GM19239 (cell line): ENCODE data around the gene PFN3.

Source experiments
- DNase-seq: peaks from one replicate; pipeline ENCODE4 v3.0.0; 2011; ENCODE audit warnings: low spot score; ENCODE audit not compliant: insufficient read length
- FAIRE-seq: peaks from 2 replicates; lab custom pipeline; 2011; peaks lifted over from hg19 to GRCh38; lab: Jason Lieb, UNC

PFN3 gene

DNA sequence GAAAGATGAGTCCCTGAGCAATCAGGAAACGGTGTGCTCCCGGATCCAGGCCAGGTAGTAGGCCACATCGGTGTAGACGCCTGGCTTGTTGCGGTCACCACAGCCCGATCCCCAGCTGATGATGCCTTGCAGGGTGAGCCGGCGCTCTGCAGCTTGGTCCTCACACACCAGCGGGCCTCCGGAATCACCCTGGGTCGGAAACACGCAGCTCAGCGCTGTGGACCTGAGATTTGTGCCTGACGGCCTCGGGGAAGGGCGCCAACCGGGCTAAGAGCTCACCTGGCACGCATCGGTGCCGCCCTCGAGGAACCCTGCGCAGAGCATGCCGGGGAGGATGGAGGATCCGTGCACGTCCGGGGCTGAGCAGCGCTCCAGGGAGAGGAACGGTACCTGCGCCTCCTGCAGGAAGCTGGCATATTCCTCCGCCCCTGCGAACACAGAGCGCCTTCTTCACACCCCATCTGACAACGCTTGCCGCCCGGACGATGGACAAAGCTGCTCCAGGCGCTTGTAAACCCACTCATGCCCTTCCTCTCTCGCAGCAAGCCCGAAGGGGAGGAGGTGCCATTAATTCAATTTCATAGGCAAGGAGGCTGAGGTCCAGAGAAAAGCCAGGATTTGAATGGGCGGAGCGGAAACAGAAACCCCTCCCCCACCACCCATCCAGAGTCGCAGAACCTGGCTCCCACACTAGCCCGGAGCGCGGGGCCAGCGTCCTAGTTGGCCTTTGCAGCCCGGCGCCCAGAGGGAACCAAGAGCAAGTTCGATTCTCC lies 2.0 kb upstream of the PFN3 start:
- DNase-seq (peak; percentile 89), FAIRE-seq (peak; percentile 81)

DNA sequence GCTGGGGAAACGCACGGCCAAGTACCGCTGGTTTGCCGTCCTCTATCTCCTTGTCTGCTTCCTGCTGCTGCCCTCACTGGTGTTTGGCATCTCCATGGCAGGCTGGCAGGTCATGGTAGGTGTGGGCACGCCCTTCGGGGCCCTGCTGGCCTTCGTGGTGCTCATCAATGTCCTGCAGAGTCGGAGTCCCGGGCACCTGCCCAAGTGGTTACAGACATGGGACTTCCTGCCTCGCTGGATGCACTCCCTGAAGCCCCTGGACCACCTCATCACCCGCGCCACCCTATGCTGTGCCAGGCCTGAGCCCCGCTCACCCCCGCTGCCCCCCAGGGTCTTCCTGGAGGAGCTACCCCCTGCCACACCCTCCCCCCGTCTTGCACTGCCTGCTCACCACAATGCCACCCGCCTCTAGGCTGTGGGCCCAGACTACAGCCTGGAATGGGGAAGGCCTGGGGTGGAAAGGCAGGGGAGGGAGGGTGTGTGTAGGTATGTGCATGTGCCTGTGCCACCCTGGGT lies 2.5 kb downstream of the PFN3 start:
- DNase-seq (no peak), FAIRE-seq (no peak)

GRCh38 chr5:177396807-177397206 lies 3.7 kb downstream of the PFN3 start:
- FAIRE-seq, result no peak

DNA sequence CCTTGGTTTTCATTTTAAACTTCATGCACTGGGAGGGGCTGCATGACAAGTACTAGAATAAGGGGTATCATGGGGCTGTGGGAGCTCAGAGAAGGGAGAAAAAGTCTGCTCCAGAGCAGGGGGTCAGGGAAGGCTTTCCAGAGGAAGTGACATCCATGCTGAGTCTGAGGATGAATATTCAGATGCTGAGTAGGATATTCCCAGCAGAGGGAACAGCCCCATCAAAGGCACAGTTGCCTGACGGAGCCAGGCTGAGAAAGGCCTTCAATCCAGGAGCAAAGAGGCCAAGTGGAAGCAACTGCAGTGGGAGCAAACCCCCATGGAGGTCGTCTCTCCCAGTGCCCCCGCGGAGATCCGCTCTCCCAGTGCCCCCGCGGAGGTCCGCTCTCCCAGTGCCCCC lies 4.4 kb downstream of the PFN3 start:
- DNase-seq (no peak), FAIRE-seq (no peak)

More at GRCh38 chr5:177396807-177397206, 3.7 kb downstream of the PFN3 start:
- no peak for DNase-seq

GRCh38 chr5:177393990-177394389 lies 6.5 kb downstream of the PFN3 start:
- FAIRE-seq (no peak), DNase-seq (no peak)

DNA sequence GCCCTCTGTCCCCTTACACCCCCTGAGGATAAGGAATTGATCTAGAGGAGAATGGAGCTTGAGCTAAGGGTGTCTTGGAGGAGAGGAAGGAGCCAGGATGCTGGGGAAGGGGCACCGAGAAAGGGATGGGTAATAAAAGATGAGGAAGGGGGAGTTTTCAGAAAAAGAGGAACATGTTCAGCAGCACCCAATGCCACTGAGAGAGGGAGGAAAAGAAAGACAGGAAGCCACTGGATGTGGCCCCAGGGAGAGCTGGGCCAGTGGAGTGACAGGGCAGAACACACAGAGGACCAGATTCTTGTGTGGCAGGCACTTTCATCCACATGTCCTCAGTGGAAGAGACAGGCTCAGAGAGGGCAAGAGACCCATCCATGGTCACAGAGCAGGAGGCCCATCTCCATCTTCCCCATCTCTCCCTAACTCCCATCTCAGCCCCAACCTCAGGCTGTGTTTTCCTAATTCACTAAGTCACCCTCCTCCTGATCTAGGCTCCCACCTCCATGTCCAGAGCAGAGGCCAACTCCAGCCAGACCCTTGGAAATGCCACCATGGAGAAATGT lies 7.2 kb downstream of the PFN3 start:
- DNase-seq (no peak), FAIRE-seq (no peak)

GRCh38 chr5:177392765-177393164 lies 7.7 kb downstream of the PFN3 start:
- DNase-seq (no peak), FAIRE-seq (no peak)

- DNase-seq (peak; percentile 94), FAIRE-seq (peak; percentile 98)
Measured at GRCh38 chr5:177390363-177391300, 9.8 kb downstream of the PFN3 start.

GRCh38 chr5:177389241-177390169 lies 11.0 kb downstream of the PFN3 start:
- DNase-seq (no peak), FAIRE-seq (peak; percentile 72)

DNA sequence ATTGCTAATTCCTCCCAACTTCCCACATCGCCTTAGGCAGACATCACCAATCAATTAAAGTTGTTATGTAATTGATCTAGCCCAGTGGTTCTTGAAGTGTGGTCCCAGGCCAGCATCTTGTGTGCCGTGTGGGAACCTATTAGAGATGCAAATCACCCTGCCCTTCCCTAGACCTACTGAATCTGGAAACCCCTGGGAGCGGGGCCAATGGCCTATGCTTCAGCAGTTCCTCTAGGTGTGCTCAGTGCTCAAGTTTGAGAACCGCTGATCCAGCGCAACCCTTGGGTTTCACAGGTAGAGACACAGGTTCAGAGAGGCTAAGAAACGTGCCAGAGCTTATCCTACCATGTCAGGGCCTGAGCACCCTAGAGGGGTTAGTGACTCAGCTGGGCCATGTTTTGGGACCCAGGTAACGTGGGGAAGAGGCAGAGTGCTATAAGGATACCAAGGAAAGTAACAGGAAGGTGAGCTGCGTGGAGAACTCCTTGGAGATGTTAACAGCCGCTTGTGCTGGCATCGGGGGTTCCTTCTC lies 11.9 kb downstream of the PFN3 start:
- DNase-seq, result no peak
- FAIRE-seq, result no peak

DNA sequence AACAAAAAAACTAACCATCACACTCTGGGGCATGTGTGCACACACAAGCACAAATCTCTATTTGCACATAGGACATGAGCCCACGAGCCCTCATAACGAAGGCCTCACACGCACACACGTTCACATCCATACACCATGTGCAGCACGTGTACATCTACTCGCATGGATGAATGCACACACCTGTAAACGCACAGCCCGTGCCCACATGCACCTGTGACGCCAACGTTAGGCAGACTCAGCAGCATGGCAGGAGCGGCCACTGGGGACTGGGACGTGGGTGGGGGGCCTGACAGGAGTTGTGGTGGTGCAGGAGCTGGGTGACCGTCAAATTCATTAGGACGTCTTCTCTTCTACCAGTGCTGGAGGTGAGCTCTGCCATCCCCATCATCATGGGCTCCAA lies 13.1 kb downstream of the PFN3 start:
- no peak for FAIRE-seq
- no peak for DNase-seq

- no peak for FAIRE-seq
- DNase-seq, result no peak
Measured at GRCh38 chr5:177386542-177386941, 13.9 kb downstream of the PFN3 start.

GRCh38 chr5:177385720-177386119 lies 14.7 kb downstream of the PFN3 start:
- no peak for FAIRE-seq
- no peak for DNase-seq

- FAIRE-seq (no peak), DNase-seq (no peak)
Measured at GRCh38 chr5:177384134-177384533, 16.3 kb downstream of the PFN3 start, which contains the start of gene SLC34A1. Gene SLC34A1 (plus strand): TSS chr5:177384434. CDS start chr5:177385742, 1,308 bp downstream.

DNA sequence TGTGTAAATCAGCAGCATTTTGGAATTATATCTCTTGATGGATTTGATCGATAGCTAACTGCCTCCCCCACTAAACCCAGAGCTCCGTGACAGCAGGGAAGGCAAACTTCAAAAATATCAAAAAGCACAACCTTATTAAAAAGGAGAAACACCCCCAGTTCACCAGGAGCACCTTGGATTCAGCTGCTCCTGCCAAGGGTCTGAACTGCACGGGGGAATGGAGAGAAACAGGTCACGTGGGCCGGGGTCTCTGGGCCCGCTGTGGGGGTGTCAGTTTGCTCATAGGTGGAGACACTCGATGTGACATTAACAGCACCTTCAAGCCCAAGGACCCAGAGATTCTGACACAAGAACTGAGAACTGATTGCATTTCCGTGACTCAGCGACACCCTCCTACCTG lies 17.3 kb downstream of the PFN3 start:
- no peak for FAIRE-seq
- no peak for DNase-seq

DNA sequence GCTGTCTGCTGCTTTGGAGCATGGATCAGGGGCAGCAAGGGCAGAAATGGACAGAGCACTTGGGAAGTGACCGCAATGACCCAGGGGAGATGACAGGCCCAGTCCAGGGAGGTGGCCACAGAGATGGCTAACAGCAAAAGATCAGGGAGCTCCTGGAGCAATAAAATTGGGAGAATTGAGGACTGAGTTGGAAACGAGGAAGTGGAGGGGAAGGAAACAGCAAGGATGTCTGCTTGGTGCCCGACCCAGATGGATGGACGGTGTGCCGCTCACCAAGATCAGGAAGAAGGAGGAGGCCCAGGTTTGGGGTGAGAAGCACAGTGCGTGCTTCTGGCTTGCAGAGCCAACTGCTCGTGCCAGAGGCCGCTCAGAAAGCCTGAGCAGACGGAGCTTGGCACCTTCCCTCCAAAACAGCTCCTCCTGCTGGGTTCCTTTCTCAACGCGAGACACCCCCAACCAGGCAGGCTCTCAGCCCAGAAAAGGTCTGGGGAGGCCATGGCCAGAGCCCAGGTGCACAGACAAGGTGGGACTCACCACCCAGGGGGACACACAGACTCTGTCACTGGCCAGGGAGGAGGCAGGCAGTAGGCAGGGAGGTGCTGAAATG lies 17.9 kb downstream of the PFN3 start:
- no peak for FAIRE-seq
- DNase-seq, result no peak

- DNase-seq, result no peak
- no peak for FAIRE-seq
Measured at GRCh38 chr5:177380805-177381126, 19.7 kb downstream of the PFN3 start.

DNA sequence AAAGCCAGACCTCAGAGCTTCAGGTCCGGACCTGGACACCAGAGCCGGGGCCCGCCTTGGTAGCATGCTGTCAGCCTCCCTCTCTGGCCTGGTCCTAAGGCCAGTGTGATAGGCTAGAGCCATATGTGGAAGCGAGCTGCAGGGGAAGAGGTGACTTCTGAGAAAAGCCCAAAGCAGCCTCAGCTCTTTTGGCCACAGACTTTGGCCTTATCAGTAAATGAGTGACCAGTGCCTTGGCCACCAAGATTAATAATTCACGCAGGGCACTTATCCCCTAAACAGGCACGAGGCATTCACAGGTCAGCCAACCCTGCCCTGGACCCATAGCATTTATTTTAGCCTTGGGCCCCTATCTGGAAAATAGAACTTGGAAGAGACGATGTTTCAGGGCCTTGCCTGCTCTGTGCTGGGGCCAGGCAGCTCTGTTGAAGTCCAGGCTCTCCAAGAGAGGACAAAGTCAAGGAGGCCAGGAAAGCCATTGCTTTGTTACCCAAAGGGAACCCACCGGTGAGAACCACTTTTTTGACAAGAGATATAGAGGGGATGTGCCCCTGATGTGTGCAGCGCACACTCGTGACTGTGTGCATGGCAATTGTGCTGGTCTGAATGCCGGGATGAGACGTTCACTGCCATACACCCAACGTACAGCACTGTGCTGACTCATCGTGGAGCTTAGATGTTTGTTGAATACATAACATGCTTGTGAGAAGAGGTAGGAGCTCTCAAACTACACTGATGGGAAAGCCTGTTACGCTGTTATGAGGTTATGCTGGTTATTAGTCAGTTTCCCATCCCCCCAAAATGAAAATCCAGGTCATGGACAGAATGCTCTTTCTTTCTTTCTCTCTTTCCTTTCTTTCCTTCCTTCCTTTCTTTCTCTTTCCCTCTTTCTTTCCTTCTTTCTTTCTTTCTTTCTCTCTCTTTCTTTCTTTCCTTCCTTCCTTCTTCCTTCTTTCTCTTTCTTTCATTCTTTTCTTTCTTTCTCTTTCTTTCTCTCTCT lies 21.3 kb downstream of the PFN3 start:
- FAIRE-seq (peak; percentile 72), DNase-seq (peak; percentile 65)
